ENCODE data around the gene ALPP. TPM values are rescaled to one million over a fixed set of nuclear protein-coding genes. Genes with fewer than 3 reads are reported as not detected.

The ALPP gene
- total RNA-seq, 1 donor from 2014 or later, result 6.0 TPM

GRCh38 chr2:232410238-232410900, 31.8 kb downstream of the ALPP start:
- no peak overlapping the region for H3K27ac ChIP-seq
- H3K27me3 ChIP-seq (ENCODE audit: low read depth), result peaks cover 12% of the 10 kb centered on the region
- no peak for TF ChIP-seq CTCF (IDR thresholded peaks at IDR 0.05)
- H3K4me3 ChIP-seq, result no peak overlapping the region
- H3K9me3 ChIP-seq, result no peaks in the 10 kb centered on the region
- ATAC-seq, result no peak
- H3K36me3 ChIP-seq, result no peaks in the 10 kb centered on the region
- no peaks in the 10 kb centered on the region for H3K4me1 ChIP-seq
- DNase-seq, result no peak
- intact Hi-C loops (cut with DNase I), result no loop called here

- DNase-seq, result peak; percentile 18
Measured at GRCh38 chr2:232411901-232412629, 33.5 kb downstream of the ALPP start.

GRCh38 chr2:232412986-232413385, 34.4 kb downstream of the ALPP start:
- Histone ChIP-seq H3K27me3 (ENCODE audit: low read depth) (peaks cover 34% of the 10 kb centered on the region), H3K4me3 (no peak overlapping the region), H3K36me3 (no peaks in the 10 kb centered on the region), H3K4me1 (no peaks in the 10 kb centered on the region), H3K27ac (no peak overlapping the region), H3K9me3 (no peaks in the 10 kb centered on the region)
- TF ChIP-seq CTCF (IDR thresholded peaks at IDR 0.05), result no peak
- DNase-seq (no peak), ATAC-seq (no peak)
- intact Hi-C loops (cut with DNase I), result no loop called here

More at GRCh38 chr2:232411901-232412629, 33.5 kb downstream of the ALPP start:
- intact Hi-C loops (cut with DNase I), result no loop called here
- Histone ChIP-seq H3K27me3 (ENCODE audit: low read depth) (peaks cover 24% of the 10 kb centered on the region), H3K4me3 (no peak overlapping the region), H3K27ac (no peak overlapping the region), H3K9me3 (no peaks in the 10 kb centered on the region), H3K36me3 (no peaks in the 10 kb centered on the region), H3K4me1 (no peaks in the 10 kb centered on the region)
- no peak for ATAC-seq
- no peak for TF ChIP-seq CTCF (IDR thresholded peaks at IDR 0.05)

- Histone ChIP-seq H3K27ac (no peak overlapping the region), H3K27me3 (ENCODE audit: low read depth) (peaks cover 49% of the 10 kb centered on the region), H3K9me3 (no peaks in the 10 kb centered on the region), H3K36me3 (no peaks in the 10 kb centered on the region), H3K4me3 (no peak overlapping the region), H3K4me1 (peaks cover 20% of the 10 kb centered on the region)
- ATAC-seq (no peak), DNase-seq (peak; percentile 10)
- intact Hi-C loops (cut with DNase I), result no loop called here
- TF ChIP-seq CTCF (IDR thresholded peaks at IDR 0.05), result no peak
Measured at GRCh38 chr2:232415138-232415690, 36.7 kb downstream of the ALPP start.

GRCh38 chr2:232415736-232416520, 37.4 kb downstream of the ALPP start:
- intact Hi-C loops (cut with DNase I), result no loop called here
- Histone ChIP-seq H3K27me3 (ENCODE audit: low read depth) (peaks cover 51% of the 10 kb centered on the region), H3K4me3 (no peak overlapping the region), H3K4me1 (peaks cover 27% of the 10 kb centered on the region), H3K36me3 (no peaks in the 10 kb centered on the region), H3K27ac (no peak overlapping the region), H3K9me3 (no peaks in the 10 kb centered on the region)
- TF ChIP-seq CTCF (IDR thresholded peaks at IDR 0.05), result no peak
- ATAC-seq (no peak), DNase-seq (peak; percentile 34)
